Fibroblast of skin of right quadriceps (primary cell): Measurements from ENCODE around the gene CDK17.
A peak's percentile ranks its signal among the peaks of the same experiment; 100 is the strongest.
"Not testable (repeated sequence)": the region's sequence is repeated elsewhere in the genome, so short reads cannot be mapped to it uniquely, and the experiment has no call there.

Experiments
- DNase-seq: peaks from one replicate; pipeline ENCODE4 v3.0.0-alpha.2; 2013

The CDK17 gene

DNA sequence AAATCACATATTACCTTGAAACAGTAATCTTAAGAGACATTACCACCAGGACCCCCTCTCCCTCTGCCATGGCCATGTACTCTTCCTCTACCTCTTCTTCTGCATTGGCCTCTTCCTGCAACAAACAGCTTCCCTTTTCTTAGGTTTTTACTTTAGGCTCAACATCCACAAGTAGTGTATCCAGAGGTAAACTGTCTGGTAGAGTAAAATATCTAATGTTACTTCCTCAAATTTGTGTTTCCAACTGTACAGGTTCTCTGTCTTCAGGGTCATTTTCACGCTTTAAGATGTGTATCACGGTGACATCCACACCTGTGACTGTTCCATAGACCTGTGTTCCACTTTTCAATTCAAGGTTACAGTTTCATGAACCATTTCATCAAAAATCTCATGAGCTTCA, 13.4 kb downstream of the CDK17 start:
- no peak for DNase-seq

DNA sequence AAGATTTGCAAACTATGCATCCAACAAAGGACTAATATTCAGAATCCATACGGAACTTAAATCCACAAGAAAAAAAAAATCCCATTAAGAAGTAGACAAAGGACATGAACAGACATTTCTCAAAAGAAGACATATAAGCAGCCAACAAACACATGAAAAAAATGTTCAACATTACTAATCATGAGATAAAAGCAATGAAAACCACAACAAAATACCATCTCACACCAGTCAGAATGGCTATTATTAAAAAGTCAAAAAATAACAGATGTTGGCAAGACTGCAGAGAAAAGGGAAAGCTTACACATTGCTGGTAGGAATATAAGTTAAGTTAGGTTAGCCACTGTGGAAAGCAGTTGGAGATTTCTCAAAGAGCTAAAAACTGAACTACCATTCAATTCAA, 16.2 kb downstream of the CDK17 start:
- DNase-seq, result peak; percentile 44

DNA sequence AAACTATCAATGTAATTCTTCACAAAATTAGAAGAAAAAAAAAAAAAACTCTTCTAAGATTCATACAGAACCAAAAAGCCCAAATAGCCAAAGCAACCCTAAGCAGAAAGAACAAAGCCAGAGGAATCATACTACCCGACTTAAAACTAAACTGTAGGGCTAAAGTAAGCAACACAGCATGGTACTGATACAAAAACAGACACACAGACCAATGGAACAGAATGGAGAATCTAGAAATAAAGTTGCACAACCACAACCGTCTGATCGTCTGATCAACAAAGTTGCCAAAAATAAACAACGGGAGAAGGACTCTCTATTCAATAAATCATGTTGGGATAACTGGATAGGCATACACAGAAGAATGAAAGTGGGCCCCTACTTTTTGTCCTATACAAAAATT, 16.9 kb downstream of the CDK17 start:
- no peak for DNase-seq

DNA sequence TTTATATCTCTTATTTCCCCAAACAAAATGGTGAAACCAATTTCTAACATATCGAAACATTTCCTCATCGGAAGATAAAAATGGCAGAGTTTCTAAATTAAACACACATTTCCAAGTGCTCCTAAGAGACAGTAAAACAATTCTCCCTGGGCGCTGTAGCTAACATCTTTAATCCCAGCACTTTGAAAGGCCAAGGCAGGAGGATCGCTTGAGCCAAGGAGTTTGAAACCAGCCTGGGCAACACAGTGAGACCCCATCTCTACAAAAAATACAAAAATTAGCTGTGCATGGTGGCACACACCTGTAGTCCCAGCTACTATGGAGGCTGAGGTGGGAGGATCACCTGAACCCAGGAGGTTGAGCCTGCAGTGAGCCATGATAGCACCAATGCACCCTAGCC, 20.5 kb downstream of the CDK17 start:
- DNase-seq, result not testable (repeated sequence)

DNA sequence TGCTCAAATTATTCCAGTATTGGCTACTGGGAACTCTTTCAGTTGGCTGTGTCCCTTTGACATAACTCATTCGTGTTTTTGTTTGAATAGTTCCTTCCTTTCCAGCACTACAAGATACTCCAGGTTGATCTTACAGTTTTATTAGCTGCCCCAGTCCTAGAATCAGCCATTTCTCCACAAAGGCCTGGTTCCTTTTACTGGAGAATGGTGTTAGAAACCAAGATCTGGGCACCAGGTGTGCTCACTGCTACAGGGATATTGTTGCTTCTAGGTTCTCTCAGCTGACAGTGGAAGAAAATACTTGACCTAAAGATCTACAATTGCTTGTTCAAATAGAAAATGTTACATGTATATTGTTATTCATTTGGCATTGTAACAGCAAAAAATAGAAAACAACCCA, 21.9 kb downstream of the CDK17 start:
- no peak for DNase-seq

DNA sequence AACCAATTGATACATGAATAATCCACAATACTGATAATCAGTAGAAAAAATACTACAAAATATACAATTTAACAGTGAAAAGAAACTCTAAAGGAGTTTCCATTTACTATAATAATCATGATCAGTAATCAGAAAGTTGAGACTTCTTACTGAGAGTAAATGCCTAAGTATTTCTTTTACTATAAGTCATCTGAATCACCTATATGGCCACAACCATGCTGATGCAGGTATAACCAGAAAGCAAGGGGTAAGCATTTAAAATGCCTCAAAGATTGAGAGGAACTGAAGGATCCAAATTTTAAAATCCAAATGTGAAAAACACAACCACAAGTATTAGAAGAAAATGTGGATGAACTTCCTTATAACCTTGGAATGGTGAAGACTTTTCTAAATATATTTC, 23.4 kb downstream of the CDK17 start:
- no peak for DNase-seq

DNA sequence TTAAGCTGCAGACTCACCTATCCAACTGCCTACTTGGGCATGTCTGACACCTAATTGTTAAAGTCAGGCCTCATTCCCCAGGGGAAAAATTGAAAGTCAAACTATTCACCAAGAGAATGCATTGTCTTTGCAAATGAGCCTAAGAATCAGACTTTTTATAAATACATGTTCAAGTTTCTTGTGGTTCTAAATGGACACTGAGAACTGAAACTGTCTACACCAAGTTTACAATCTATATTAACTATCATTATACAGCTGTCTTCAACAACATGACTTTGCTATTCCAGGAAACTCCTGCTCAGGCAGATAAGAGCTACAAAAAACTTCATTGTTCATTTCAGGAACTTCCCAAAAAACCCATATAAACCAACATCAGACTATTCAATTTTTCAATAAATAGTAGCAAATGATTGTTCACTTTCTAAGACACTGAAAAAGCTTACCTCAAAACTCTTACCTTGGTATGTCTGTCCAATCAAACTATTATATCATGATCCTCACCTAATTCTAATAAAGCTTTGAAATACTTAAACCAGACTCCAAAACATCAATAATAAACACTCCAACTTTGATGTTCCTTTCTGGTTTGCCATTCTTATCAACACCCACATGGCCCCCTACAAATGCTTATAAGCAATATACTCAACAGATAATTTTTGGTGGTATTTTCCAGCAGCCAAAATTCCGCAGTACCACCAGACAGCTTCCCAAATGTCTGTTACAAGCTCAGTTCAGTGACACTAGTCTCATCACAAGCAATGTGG, 24.2 kb downstream of the CDK17 start:
- DNase-seq, result no peak

DNA sequence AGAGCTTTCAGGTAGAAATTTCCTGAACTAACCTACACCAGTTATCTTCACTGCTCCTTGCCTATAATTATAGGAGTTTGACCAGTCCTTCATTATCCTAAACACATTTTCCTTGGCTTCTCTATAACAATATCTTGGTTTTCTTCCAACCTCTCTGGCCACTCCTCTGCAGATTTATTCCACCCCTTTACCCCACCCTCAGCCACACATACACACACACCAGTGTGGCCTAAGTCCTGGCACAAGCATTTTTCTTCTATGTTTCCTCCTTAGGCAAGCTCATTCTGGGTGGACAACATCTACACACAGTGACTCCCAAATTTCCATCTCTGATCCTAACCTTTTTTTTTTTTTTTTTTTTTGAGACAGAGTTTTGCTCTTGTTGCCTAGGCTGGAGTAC, 25.1 kb downstream of the CDK17 start:
- DNase-seq, result no peak

DNA sequence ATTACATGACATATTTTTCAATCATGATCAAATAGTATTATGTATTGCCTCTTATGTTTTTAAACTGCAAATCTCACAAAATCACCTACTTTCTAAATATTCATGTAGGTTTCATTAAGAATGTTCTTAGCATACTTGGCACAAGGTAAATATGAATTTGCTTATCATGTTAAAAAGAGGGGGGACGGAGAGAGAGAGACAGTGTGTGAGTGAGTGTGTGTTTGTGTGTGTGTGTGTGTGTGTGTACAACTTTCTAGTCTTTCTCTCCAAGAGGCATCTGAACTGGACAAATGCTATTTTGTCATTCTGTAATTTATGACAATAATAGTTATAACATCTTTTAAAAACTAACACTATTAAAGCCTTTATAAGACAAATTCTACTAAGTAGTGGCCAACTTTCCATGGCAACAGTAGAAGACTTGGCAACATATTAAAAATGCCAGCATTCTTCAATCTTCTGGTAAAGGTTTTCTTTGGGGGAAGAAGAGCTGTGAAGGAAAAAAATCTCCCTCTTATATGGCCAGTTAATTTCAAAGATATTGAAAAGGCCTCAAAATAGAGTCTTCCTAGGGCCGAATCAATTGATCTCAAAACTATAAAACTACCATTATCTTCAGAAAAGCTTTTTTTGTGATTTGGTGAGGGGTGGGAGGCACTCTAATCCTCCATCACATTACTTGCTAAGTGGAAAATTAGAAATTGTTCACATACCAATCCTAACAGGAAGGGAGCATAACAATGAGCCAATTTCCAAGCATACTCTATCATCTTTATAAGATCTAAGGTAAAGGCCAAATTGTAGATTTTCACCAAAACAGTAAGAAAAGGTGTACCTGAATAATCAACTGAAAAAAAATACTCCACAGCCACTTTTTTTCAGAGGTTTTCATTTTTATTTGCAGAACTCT, 28.2 kb downstream of the CDK17 start:
- DNase-seq, result no peak

DNA sequence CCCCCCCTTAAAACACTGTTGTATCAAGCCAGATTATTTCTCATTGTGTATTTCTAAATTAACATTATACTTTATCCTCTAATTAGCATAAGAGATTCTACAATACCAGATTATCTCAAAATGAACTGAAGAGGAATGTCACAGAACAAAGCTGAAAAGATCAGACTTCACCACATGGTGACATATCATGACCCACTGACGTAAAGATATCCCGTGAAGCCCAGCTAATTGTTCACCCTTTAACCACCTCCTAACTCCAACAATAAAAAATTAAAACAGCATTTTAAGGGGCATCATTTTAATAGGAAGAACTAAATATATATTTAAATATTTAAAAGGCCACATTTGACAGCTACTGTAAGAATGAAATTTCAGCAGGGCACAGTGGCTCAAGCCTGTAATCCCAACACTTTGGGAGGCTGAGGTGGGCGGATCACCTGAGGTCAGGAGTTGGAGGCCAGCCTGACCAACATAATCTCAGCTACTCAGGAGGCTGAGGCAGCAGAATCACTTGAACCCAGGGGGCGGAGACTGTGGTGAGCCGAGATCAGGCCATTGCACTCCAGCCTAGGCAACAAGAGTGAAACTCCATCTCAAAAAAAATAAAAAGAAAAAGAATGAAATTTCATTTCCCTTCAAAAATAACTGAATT, 29.0 kb downstream of the CDK17 start:
- DNase-seq, result no peak

DNA sequence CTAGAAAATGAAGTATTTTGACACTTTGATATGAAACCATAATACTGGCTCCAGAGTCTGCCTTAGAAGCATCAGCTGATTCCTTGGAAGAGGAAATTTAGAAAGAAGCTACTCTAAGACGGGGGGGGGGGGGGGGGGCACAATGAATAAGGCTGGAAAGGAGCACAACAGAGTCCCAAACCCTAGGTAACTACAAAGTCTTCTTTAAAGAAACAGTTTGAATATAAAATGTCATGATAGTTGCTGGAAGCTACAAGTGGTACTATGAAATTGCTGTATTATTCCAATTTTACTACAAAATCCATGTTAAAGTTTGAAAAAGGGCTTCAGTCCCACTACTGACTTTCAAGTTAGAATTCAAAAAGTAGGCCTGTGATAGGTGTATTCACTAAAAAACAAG, 31.6 kb downstream of the CDK17 start:
- no peak for DNase-seq

DNA sequence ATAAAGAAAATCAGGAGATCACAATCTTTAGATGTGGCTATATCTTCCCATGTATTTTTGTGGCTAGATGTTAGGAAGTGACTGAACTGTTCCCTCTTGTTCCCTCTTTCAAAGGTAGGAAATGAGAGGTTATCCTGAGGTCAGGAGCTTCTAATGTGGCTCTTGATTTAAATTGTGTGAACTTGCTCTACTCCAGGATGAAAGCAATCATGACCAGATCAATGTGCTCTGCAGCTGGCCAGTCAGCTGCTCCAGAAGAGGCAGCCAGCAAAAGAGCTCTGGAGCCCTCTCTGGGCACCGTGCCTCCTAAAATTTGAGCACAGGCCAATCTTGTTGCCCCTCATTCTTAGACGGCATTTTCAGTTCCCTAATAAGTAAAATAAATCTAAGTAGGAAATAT, 32.0 kb downstream of the CDK17 start:
- DNase-seq, result no peak

DNA sequence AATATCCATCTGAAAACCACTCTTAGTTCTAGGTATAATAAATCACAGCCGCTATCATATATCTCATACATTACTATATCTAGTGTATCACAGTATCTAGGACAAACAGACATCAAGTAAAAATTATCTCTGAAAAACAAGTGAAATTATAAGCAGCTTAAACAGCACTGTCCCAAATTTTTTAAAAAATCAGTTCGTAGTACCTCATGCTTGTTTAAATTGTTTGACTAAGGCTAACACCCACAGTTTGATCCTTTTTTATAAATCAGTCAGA, 33.9 kb downstream of the CDK17 start:
- no peak for DNase-seq

DNA sequence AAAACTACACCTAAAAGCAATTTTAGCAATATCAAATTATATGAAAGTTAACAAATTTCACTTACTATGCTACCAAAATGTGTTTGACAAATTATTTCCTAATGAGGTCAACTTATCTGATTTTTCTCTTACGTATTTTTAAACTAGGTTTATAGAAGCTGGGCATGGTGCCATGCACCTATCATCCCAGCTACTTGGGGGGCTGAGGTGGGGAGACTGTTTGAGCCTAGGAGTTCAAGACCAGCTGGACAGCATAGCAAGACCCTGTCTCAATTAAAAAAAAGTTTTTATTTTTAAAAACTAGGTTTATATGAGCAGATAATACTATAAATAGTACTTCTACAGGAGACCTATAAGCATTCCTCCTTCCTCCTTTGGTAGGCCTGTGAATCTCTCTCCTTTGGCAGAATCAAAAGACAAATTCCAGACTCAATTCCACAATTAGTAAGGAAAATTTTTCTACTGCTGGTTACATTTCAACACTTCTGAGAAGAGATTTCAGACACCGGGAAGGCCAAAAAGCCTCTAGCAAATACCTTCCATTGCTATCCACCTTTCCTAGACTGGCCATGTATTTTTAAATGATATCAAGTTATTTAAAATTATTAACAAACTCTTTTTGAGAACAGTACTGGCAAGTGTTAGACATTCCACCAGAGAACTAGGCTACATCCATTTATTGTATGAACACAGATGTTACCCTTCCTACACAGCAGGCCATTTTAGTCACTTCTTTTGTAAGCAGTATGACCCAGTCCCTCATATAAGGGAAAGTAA, 34.4 kb downstream of the CDK17 start:
- DNase-seq, result peak; percentile 18

DNA sequence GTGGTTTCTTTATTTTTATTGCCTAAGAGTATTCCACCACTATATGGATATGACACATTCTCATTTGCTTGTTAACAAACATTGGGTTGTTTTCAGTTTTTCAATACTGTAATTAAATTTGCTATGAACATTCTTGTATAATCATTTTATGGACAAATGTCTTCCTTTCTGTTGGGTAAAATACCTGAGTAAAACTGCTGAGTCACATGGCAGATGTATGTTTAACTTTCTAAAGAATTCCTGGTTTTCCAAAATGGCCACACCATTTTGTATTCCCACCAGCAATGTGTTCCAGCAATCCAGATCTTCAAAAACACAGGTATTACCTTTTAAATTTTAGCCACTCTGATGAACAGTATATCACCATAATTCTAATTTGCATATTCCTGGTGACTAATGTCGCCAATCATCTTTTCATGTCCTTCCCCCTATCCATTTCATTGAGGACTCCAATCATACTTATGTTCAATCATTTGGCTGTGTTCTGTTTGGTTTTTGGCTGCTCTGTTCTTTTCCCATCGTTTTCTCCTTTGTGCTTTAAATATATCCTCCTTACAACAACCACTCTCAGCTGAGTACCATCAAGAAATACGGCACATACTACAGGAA, 36.0 kb downstream of the CDK17 start:
- DNase-seq, result no peak

DNA sequence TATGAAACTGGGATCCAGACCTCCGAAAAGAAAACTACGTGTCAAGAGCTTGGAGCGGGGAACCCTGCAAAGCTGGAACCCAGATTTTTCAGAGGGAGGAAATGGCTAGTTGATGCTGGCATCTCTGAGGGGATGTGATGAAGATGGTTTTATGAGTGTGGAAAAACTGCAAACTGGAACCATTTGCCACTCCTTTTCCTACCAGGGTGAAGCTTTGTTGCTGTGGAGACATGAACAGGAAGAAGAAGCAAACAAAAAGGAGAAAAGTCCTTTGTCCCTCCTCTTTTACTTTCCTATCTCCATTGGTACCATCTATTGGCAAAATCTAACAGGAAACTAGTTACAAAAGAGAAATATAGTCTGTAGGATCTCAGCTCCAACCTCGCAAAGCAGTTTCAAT, 39.2 kb downstream of the CDK17 start:
- no peak for DNase-seq

DNA sequence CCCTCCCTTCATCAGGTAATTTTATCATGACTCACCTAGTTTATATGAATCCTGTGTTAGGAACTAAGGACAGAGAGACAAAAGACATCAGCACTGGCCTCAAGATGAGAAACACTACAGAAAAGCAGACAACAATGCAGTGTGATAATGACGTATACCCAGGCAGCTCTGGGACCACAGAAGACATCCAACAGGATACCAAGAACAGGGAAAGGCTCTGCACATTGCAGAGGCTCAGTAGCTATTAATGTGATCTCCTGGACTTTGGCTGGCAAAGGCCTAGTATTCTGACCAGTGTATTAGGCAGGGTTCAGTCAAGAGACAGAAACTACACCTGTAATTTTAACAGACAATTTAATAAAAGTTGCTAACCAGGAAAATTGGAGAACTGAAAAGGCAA, 39.7 kb downstream of the CDK17 start:
- no peak for DNase-seq

DNA sequence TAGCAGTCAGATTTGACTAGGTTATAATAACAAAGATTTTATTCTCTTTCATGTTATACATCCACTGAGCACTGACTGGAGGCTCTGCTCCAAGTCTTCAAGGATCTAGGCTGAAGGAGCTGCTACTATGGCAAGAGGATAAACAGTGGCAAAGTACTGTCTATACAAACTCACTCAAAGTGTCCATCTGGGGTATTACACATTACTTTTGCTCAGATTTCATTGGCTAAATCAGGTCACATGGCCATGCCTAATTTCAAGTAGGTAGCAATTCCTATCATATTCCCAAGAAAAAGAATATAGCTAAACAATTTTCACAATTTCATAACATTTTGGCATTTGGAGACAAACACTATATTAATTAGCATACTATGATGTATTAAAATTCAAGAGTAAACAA, 40.9 kb downstream of the CDK17 start:
- DNase-seq, result no peak

DNA sequence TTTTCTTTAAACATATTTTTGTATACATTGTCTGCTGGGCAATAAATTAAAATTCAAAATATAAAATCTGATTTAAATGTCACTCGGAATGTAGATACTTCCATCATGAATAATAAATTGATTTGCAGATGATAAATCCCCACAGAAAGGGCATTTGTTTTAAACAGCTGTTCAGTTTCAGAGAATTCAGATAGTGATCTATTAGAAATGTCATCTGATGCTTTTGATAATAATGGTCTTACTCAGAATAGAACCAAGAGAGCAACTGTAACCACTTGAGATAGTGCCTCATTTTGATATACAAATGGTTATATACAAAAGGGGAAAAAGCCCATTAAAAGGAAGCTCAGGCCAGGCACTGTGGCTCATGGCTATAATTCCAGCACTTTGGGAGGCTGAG, 43.4 kb downstream of the CDK17 start:
- DNase-seq, result no peak

DNA sequence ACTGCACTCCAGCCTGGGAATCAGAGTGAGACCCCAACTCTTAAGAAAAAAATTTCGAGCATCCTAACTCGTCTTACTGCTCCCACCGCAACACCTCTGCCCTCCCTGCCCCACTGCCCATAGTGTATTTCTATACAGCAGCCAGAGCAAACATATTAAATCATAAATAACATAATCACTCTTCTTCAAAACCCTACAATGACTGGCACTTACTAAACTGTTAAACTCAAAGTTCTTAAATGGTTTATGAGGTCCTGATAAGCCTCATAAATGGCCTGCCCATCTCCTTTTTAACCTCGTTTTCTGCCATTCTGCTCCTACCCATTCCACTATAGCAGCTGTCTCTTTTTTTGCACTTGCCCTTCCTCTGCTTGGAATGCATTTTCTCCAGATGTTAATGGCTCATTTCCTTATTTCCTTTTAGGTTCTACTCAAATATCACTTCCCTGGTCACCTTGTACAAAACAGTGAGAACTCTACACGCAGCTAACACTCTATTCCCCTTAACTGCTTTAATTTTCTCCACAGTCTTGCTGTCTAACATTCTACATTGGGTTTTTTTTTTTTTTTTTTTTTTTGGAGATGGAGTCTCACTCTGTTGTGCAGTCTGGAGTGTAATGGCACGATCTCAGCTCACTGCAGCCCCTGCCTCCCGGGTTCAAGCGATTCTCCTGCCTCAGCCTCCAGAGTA, 45.2 kb downstream of the CDK17 start:
- DNase-seq, result no peak

DNA sequence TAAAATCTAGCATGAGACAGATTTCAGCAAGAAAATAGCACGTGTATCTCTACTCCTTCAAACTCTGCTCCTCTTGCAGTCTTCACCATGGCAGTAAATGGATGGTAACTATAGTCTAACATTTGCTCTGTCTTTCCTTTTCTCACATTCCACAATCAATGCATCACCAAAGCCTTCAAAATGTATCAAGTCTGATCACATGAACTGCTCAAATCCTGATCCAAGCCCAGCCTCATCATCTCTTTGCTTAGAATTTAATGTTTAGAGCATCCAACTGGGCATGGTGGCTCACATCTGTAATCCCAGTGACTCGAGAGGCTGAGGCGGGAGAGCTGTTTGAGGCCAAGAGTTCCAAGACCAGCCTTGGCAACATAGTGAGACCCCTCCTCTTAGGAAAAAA, 45.9 kb downstream of the CDK17 start:
- peak; percentile 30 for DNase-seq

DNA sequence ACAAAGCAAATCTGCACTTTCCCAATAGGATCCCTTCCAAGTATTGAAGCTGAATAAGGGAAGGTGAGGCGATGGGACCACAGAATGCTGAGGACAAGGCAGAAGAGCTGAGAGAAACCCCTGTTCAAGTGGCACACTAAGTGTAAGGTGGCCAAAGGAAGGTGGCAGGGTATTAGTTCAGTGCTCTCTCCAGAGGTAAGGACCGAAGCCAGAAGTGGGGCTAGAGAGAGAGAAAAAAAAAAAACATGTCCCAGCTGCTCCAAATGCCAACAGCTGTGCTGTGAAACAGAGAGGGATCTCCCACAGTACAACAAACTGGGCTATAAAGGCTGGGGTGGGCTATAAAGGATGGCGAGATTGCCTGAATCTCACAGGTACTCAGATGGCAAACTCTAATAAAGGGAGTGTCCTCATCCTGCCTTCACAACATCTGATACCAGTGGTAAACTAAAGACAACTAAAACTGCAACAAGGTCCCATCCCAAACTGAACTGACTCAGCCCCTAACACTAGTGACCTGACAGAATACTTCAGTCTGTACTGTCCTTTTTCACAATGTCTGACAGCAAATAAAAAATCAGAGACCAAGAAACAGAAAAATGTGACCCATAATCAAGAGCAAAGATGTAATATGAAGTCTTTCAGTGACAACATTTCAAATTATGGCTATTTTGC, 47.9 kb downstream of the CDK17 start:
- no peak for DNase-seq
